Measurements from ENCODE around the gene SHH. TPM values are rescaled to one million over a fixed set of nuclear protein-coding genes. Genes with fewer than 3 reads are reported as not detected.
A peak's percentile ranks its signal among the peaks of the same experiment; 100 is the strongest.

SHH gene
- total and polyA plus RNA-seq, 12 donors, result not detected

DNA sequence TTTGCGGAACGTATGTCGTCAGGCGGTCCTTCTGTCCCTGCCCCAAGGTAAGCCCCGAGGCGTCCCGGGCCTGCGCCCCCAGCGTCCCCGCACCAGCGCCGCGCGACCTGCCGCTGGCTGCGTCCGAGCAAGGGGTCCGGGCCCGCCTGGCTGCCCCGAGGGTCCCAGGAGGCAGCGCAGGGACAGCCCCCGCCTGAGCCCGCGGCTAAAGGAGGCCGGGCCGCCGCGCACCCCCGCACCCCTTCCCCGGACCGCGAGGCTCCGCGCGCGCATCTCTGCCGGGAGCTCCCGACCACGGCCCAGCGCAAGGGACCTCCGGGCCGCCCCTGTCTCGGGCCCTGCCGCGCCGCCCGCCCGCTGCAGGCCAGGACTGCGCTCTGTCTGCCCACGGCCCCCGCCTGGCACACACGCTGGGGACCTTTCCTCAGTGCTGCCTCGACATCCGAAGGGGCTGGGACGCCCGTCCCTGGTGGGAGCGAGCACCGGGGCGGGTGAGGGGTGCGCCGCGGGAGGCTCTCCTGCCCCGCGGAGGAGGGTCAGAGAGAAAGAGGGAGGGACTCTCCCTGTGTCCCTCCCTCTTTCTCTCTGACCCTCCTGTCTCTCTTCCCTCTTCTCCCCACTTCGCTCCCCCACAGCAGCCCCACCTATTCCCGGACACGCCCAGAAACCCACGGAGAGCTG is 25.0 kb downstream of the SHH start:
- WGBS, 2 donors, result 3 to 5% methylated on average over 64 to 68 of the region's 68 CpGs

DNA sequence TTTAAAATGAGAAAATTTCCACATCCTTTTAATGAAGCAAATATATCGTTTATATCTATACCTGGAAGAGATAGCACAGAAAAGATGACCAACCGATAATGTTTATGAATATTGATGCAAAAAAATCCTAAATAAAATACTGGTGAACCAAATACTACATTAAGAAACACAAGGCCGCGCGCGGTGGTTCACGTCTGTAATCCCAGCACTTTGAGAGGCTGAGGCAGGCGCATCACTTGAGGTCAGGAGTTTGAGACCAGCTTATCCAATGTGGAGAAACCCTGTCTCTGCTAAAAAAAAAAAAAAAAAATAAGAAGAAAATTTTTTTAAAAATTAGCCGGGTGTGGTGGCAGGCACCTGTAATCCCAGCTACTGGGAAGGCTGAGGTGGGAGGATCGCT is 25.8 kb downstream of the SHH start:
- ATAC-seq (no peak), DNase-seq (no peak)
- intact Hi-C loops (cut with DNase I), result no loop called here
- Histone ChIP-seq H3K4me3 (no peak overlapping the region), H3K27ac (no peak overlapping the region), H3K27me3 (peaks cover 0 to 23% (median 12%) of the 10 kb centered on the region in 7 donors), H3K36me3 (peaks cover 0 to 30% (median 16%) of the 10 kb centered on the region in 9 donors), H3K9me3 (no peaks in the 10 kb centered on the region), H3K4me1 (peaks cover 0 to 10% (median 0%) of the 10 kb centered on the region in 9 donors)
- TF ChIP-seq, protein P1, sequence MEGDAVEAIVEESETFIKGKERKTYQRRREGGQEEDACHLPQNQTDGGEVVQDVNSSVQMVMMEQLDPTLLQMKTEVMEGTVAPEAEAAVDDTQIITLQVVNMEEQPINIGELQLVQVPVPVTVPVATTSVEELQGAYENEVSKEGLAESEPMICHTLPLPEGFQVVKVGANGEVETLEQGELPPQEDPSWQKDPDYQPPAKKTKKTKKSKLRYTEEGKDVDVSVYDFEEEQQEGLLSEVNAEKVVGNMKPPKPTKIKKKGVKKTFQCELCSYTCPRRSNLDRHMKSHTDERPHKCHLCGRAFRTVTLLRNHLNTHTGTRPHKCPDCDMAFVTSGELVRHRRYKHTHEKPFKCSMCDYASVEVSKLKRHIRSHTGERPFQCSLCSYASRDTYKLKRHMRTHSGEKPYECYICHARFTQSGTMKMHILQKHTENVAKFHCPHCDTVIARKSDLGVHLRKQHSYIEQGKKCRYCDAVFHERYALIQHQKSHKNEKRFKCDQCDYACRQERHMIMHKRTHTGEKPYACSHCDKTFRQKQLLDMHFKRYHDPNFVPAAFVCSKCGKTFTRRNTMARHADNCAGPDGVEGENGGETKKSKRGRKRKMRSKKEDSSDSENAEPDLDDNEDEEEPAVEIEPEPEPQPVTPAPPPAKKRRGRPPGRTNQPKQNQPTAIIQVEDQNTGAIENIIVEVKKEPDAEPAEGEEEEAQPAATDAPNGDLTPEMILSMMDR (IDR thresholded peaks at IDR 0.05), result no peak
- 91% methylated on average over 10 of the region's 10 CpGs for WGBS, 2 donors

More for the DNA sequence above, 25.0 kb downstream of the SHH start:
- no peaks in the 10 kb centered on the region for H3K9me3 ChIP-seq
- H3K27ac ChIP-seq, result no peak overlapping the region
- intact Hi-C loops (cut with DNase I), result no loop called here
- ATAC-seq (peak in 6 of 8 donors; percentile 26 to 48 (median 42)), DNase-seq (no peak)
- H3K36me3 ChIP-seq, result peaks cover 0 to 22% (median 10%) of the 10 kb centered on the region in 9 donors
- TF ChIP-seq, protein P1 (IDR thresholded peaks at IDR 0.05), result no peak
- peaks cover 0 to 10% (median 0%) of the 10 kb centered on the region in 9 donors for H3K4me1 ChIP-seq
- peaks cover 0 to 23% (median 12%) of the 10 kb centered on the region in 7 donors for H3K27me3 ChIP-seq
- peak overlapping the region in 9 of 10 donors; percentile 18 to 57 (median 47) for H3K4me3 ChIP-seq

DNA sequence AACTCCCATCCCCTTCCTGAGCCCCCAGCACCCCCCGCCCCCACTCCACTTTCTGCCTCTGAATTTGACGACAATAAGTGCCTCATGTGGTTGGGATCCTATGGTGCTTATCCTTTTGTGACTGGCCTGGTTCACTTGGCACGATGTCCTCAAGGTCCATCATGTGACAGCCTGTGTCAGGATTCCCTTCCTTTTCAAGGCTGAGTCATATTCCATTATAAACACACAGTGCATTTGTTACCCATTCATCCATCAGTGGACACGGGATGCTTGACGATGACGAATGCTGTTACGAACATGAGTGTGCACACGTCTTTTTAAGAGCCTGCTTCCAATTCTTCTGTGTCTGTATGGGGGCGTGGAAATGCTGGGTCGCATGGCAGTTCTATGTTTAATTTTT is 26.7 kb downstream of the SHH start:
- TF ChIP-seq, protein P1 (IDR thresholded peaks at IDR 0.05), result no peak
- 92 to 95% methylated on average over 10 of the region's 10 CpGs for WGBS, 2 donors
- Histone ChIP-seq H3K27me3 (peaks cover 0 to 23% (median 12%) of the 10 kb centered on the region in 7 donors), H3K4me1 (peaks cover 0 to 10% (median 0%) of the 10 kb centered on the region in 9 donors), H3K9me3 (no peaks in the 10 kb centered on the region), H3K27ac (no peak overlapping the region), H3K4me3 (no peak overlapping the region), H3K36me3 (peaks cover 0 to 40% (median 23%) of the 10 kb centered on the region in 9 donors)
- no peak for DNase-seq
- intact Hi-C loops (cut with DNase I), result no loop called here
- ATAC-seq, result no peak

DNA sequence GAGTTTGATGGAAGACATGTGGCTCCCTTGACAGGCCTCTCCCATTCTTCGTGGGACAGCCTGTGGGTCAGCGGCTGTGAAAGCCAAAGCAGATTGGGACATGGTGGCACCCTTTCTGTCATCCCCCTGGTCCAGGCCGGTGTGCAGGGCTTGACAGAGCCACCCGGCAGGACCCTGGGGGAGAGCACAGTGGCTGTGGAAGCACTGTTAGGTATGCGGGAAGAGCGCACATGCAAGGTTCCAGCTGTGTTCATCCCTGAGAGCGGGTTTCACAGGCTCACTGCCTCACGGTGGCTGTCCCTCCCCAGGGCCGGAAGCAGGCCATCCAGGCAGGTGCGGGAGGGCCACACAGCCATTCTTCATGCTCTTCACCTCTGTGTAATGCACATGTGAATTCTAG is 29.8 kb downstream of the SHH start:
- DNase-seq (no peak), ATAC-seq (no peak)
- 82 to 83% methylated on average over 10 of the region's 10 CpGs for WGBS, 2 donors
- Histone ChIP-seq H3K27ac (no peak overlapping the region), H3K4me3 (no peak overlapping the region), H3K27me3 (peaks cover 0 to 15% (median 4%) of the 10 kb centered on the region in 7 donors), H3K4me1 (peaks cover 0 to 7% (median 0%) of the 10 kb centered on the region in 9 donors), H3K9me3 (no peaks in the 10 kb centered on the region), H3K36me3 (peaks cover 0 to 70% (median 23%) of the 10 kb centered on the region in 9 donors)
- intact Hi-C loops (cut with DNase I), result no loop called here
- TF ChIP-seq, protein P1 (IDR thresholded peaks at IDR 0.05), result no peak
